Neural cell (in vitro differentiated cells): ENCODE data around the gene CDH1.

Source experiments
- EP300 ChIP-seq: fragments of 450-650 bp; conservative IDR thresholded peaks from 2 replicates; pipeline ENCODE4 v1.6.1; 2014; ENCODE audit warnings: antibody characterized with exemption, mild to moderate bottlenecking, moderate library complexity; ENCODE audit not compliant: poor library complexity, severe bottlenecking
- MXI1 ChIP-seq: fragments of 450-650 bp; conservative IDR thresholded peaks from 2 replicates; pipeline ENCODE4 v1.6.1; 2014; ENCODE audit warnings: antibody characterized with exemption, mild to moderate bottlenecking; ENCODE audit not compliant: poor library complexity, severe bottlenecking
- TF ChIP-seq, protein P1 (sequence below): fragments of 450-650 bp; IDR thresholded peaks from 2 replicates; pipeline ENCODE4 v1.5.1; 2014; ENCODE audit warnings: antibody characterized with exemption, mild to moderate bottlenecking, moderate library complexity; ENCODE audit not compliant: poor library complexity, severe bottlenecking

DNA sequence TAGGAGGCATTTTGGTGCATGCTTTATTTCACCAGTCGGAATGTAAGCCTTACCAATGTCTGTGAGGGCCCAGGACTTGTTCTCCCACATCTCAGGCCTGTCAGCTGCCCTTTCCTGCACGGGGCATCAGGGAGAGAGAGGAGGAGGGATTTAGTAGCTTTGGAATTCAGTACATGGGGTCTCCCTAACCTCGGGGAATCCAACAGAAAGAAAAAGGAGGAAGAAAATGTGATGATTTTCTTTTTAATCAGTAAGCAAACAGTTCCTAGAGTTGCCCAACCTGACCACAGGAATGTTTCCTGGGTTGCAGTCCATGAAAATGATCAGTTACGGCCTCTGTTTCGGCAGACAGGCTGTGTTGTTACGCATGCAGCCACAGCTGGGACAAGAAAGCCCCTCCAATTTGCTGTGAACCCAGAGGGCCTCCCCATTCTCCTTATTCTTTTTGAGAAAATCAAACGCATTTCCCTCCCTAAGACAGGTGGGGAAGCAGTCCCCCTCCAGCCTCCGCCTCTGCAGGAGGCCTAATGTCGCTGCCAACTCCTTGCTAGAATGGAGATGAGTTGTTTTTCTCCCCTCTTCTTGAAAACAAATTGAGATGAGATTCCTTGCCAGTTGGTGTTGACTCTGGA is 53.2 kb downstream of the CDH1 start:
- TF ChIP-seq, protein P1, sequence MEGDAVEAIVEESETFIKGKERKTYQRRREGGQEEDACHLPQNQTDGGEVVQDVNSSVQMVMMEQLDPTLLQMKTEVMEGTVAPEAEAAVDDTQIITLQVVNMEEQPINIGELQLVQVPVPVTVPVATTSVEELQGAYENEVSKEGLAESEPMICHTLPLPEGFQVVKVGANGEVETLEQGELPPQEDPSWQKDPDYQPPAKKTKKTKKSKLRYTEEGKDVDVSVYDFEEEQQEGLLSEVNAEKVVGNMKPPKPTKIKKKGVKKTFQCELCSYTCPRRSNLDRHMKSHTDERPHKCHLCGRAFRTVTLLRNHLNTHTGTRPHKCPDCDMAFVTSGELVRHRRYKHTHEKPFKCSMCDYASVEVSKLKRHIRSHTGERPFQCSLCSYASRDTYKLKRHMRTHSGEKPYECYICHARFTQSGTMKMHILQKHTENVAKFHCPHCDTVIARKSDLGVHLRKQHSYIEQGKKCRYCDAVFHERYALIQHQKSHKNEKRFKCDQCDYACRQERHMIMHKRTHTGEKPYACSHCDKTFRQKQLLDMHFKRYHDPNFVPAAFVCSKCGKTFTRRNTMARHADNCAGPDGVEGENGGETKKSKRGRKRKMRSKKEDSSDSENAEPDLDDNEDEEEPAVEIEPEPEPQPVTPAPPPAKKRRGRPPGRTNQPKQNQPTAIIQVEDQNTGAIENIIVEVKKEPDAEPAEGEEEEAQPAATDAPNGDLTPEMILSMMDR: no peak
- TF ChIP-seq EP300: no peak
- TF ChIP-seq MXI1: no peak
